ENCODE results near the gene PLA2G4A.

Gene PLA2G4A

DNA sequence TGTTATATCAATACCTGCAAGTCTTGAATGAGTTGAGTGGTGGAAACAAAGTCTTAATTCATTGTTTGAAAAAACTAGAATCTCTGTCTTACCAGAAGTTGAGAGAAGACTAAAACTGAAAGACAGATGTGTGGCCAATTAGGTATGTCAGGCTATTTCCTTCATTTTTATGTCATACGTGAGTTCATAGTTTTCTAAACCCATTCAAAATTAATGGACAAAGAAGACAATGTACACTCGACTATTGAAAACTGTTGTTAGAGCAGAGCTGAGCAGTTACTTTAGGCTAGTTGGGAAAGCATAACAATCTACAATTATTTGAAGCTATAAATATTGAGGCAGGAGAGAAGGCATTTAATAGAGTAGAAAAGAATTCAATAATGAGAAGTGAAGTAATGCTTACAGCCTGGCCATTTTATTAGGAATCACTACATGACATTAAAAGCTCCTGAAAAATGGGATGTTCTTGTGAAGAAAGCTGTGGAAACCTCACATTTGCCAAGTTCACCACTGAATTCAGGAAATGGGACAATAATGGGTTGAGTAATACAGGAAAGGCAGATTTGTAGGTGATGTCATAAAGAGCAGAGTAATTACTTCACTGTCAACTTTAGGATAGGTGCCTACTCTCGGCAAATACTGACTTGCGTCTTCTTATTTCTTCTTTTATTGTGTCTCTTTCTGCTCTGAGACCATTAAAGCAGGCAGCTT is 204.4 kb downstream of the PLA2G4A start:
- no peak for DNase-seq

DNA sequence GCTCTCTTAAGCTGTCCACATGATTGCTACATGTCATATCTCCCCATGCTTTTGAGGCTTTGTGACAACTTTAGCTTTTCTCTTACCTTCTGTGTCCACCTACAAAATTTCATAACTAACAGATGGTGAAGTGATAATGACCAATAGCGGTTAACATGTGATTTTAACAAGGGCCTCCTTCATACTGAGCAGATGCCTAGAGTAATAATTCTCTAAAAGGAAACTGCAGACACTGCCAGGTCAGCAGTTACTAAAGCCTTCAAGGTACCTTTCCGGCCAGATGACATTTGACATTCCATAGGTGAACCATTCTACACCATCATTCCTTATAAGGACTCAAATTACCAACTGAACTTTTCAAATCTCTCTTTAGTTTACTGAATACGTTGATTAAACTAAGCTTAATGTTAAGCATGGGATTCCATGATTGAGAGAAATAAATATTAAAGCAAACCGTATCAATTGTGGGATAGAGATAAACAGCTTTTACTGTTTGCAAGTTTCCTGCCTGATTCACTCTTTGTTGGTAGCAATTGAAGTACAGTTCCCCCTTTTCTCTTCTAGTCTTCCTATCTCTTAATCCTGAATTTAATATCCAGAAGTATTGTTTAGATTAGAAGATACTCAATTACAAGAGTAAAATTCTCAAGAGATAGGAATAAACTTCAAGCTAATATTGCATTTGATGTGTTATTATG is 205.1 kb downstream of the PLA2G4A start:
- DNase-seq: no peak

DNA sequence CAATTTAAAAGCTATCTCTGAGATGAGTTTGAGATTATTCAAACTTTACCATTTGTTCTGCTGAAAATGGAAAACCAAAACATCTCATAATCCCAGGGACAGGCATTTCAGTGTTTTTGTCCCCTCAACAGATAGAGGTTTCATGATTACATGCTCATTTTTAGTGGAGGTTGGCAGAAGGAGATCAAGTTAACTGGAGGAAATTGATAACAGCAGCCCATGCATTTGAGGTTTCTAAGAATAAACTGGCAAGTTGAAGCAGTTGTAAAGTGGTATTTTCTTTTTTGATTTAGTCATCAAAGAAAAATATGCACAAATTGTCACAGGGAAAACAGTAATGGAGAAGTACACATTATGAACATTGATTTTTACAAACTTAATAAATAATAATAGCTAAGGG is 205.8 kb downstream of the PLA2G4A start:
- no peak for DNase-seq

DNA sequence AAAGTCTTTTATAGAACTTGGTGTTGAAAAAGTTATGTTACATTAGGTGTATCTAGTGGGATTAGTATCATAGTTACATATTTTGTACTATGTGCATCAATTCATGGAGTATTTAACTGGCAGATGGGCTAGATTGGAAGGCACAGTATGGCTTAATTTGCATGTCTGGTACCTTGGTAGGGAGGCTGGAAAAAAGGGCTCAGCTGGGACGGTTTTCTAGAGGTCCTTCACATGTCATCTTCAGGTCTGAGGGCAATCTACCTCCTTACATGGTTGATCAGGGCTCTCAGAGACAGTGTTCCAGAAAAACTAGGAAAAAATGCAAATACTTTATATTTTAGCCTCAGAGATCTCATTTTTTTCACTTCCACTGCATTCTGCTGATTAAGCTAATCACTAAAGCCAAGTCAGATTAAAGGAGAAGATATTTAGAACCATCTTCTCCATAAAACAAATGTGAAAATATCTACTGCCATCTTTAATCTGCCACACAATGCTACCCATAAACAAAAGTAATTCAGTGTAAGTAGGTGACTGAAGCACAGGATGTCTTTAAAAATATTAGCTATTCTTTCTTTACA is 209.3 kb downstream of the PLA2G4A start:
- DNase-seq: no peak
